Fibroblast of mammary gland (primary cell): ENCODE data around the gene DDAH2.

Source experiments
- DNase-seq: peaks from one replicate; pipeline ENCODE4 v3.0.0-alpha.2; 2010; ENCODE audit warnings: low read depth
- H3K4me3 ChIP-seq: 2 replicates; pipeline ENCODE4 v1.5.1; 2011; ENCODE audit warnings: low read depth, mild to moderate bottlenecking, low read length, moderate library complexity; ENCODE audit not compliant: control insufficient read depth
- TF ChIP-seq, protein P1 (sequence below): conservative IDR thresholded peaks from 2 replicates; pipeline ENCODE4 v1.5.1; 2011; ENCODE audit warnings: low read depth, low read length, inconsistent platforms; ENCODE audit not compliant: control insufficient read depth, insufficient read depth

Gene DDAH2

DNA sequence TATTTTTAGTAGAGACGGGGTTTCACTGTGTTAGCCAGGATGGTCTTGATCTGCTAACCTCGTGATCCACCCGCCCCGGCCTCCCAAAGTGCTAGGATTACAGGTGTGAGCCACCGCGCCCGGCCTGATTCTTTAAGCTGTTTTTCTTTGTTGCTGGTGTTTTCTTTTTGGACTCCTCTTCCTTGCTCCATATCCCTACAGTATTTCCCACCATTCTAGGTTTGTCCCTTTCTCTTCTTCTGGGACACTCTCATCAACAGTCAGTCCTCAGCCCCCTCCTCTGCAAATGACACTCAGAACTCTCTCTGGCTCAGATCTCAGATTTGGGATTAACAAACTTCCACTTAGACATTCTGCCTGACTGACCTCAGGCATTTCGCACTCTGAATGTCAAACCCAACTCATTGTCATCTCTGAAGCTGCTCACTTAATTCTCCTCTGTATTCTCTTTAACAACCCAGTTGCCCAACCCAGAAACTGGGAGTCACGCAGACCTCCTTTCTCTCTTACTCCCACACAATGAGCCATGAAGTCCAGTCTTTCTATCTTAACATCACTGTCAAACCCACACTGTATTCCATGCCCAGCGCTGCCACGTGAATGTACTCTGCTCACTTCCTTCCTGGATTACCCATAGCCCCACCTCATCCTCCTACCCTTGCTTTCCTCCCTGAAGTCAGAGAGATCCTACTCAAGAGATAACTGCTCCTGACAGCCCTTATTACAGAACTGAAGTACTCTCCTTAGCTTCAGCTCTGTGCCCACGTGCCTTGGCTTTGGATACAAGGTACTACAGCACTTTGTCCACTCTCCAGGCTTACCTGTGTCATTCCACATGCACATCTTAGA, 3.4 kb downstream of the DDAH2 start:
- no peak overlapping the region for H3K4me3 ChIP-seq
- TF ChIP-seq, protein P1, sequence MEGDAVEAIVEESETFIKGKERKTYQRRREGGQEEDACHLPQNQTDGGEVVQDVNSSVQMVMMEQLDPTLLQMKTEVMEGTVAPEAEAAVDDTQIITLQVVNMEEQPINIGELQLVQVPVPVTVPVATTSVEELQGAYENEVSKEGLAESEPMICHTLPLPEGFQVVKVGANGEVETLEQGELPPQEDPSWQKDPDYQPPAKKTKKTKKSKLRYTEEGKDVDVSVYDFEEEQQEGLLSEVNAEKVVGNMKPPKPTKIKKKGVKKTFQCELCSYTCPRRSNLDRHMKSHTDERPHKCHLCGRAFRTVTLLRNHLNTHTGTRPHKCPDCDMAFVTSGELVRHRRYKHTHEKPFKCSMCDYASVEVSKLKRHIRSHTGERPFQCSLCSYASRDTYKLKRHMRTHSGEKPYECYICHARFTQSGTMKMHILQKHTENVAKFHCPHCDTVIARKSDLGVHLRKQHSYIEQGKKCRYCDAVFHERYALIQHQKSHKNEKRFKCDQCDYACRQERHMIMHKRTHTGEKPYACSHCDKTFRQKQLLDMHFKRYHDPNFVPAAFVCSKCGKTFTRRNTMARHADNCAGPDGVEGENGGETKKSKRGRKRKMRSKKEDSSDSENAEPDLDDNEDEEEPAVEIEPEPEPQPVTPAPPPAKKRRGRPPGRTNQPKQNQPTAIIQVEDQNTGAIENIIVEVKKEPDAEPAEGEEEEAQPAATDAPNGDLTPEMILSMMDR = no peak
- DNase-seq = no peak

GRCh38 chr6:31723980-31724691, 5.0 kb downstream of the DDAH2 start:
- TF ChIP-seq, protein P1 = no peak
- no peak for DNase-seq
- no peak overlapping the region for H3K4me3 ChIP-seq

- TF ChIP-seq, protein P1 = no peak
- DNase-seq = no peak
- no peak within 1 kb of the TSS for H3K4me3 ChIP-seq
These were observed 5.7 kb downstream of the DDAH2 start, which contains the start of gene MPIG6B for GRCh38 chr6:31723245-31723979. MPIG6B (plus strand) TSS chr6:31723373; CDS start chr6:31723384, 11 bp downstream.

GRCh38 chr6:31722173-31722572, 6.9 kb downstream of the DDAH2 start:
- DNase-seq = no peak
- no peak overlapping the region for H3K4me3 ChIP-seq
- TF ChIP-seq, protein P1 = no peak

DNA sequence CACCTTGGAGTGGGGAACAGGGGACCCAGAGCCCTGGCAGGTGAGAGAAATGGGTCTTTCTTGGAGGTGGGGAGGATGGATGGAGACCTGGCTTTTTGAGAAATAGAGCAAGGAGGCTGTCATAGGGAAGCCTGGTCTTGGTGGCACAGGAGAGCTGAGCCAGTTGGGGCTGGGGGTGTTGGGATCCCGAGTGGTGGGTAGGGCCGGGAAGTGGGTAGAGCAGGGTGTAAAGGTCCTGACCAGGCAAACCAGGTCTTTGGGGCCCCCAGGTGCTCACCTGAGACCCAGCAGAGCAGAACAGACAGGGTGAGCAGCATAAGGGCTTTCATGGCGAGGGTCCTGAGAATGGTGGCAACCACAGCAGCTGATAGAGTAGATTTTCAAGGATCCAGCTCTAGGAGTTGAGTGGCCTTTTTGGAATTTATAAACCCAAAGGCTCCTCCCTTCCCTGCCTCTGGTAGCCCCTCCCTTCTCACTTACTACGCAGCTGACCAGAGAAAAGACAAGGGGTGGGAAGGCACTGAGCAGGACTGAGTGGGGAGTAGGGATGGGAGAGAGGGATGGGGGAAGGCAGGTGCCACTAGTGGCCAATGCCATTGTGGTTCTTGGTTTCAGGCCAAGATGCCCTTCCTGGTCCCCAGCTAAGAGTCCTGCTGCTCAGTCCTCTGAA, 7.6 kb downstream of the DDAH2 start, which contains the start of gene LY6G6C:
TSS of gene LY6G6C (minus strand) at position 396 of the 670 bp plus-strand sequence. CDS start at position 329, 67 bp downstream.
- TF ChIP-seq, protein P1 = no peak
- DNase-seq = no peak

More for the DNA sequence above, 7.6 kb downstream of the DDAH2 start, which contains the start of gene LY6G6C:
- no peak within 1 kb of the TSS for H3K4me3 ChIP-seq
